Adipocyte (in vitro differentiated cells): ENCODE measurements around the gene FEM1C.

ENCODE experiments used
- DNase-seq: peaks from one replicate; pipeline ENCODE4 v3.0.0-alpha.2; 2015; ENCODE audit warnings: low read depth
- H3K27me3 ChIP-seq: replicated peaks from 2 replicates; pipeline ENCODE4 v1.7.0; 2013; ENCODE audit warnings: mild to moderate bottlenecking, low read length, moderate library complexity; ENCODE audit not compliant: control insufficient read depth, insufficient read depth
- H3K36me3 ChIP-seq: 2 replicates; pipeline ENCODE4 v1.7.0; 2013; ENCODE audit warnings: low read length, mild to moderate bottlenecking, moderate library complexity; ENCODE audit not compliant: control insufficient read depth, insufficient read depth, severe bottlenecking
- H3K4me1 ChIP-seq: 2 replicates; pipeline ENCODE4 v1.7.0; 2013; ENCODE audit warnings: mild to moderate bottlenecking, low read length, moderate library complexity; ENCODE audit not compliant: control insufficient read depth, insufficient read depth
- H3K4me3 ChIP-seq: 2 replicates; pipeline ENCODE4 v1.7.0; 2013; ENCODE audit warnings: mild to moderate bottlenecking, low read length, moderate library complexity
- H3K9ac ChIP-seq: 2 replicates; pipeline ENCODE4 v1.7.0; 2013; ENCODE audit warnings: mild to moderate bottlenecking, low read length, moderate library complexity
- H3K9me3 ChIP-seq: 2 replicates; pipeline ENCODE4 v1.7.0; 2013; ENCODE audit warnings: mild to moderate bottlenecking, low read length, moderate library complexity; ENCODE audit not compliant: control insufficient read depth

The FEM1C gene

DNA sequence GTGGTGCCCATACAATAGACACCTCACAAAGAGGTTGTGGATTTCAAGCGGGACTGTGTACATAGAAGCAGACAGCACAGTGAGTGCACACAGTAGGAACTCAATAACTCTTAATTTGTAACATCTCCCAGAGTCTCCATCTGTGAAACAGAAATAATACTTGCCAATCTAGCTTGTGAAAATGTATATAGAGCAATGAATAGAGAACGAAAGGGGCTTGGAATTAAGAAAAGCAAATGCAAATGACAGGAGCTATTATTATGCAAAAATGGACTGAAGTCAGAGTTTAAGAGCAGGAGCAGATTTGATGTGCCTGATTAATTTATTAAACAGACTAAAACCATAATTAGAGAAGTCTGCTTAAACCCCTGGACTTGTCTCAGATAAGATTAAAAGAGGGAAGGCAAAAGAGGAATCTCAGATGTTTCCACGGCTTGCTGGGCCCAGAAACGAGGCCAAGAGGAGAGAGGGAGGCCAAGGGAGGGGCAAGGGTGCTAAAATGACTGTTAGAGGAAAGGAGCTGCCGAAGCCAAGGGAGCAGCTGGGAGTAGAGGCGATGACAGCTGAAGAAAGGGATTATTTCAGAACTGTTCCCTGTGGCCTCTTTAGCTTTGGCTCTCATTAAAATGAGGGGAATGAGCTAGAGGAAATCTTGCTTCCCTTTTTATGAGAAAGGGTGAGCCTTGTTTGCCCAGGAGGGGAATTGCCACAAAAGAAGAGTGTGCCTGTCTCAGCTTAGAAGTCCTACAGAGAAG, 72.1 kb downstream of the FEM1C start:
- Histone ChIP-seq H3K4me1 (peaks cover 13% of the 10 kb centered on the region), H3K9me3 (no peaks in the 10 kb centered on the region), H3K36me3 (no peaks in the 10 kb centered on the region), H3K4me3 (no peak overlapping the region), H3K27me3 (no peaks in the 10 kb centered on the region), H3K9ac (no peak overlapping the region)
- no peak for DNase-seq

DNA sequence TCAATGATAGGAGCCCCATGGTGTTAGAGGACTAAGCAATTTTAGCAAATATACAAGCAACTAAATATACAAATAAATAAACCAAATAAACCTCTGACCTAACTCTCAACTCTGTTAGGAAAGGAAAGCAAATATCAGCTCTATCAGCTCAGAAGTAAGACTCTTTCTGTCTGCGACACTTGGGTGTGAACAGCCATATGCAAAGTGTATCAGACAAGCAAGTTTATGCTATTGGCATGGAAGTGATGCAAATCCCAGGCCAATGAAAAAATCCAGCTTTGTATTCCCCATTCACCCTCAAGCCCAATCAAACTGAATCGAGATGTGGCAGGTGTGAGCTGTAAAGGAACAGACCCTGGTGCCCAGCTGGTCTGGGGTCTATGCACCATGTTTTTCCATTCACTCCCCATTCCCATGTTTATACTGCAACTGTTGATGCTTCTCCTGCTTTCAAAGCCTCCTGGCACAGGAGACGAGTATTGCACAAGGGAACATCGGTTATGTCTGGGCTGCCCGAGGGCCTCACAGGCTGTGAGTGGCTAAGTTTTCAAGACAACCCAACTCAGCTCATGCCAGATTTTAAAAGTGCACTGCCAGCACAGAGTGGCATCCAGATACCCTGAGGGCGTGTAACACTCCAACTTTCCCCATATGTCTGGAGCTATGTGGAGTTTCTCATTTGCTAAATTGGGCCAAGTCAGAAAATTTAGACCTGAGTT, 73.1 kb downstream of the FEM1C start:
- H3K9ac ChIP-seq = no peak overlapping the region
- H3K9me3 ChIP-seq = no peaks in the 10 kb centered on the region
- peak; percentile 75 for DNase-seq
- H3K36me3 ChIP-seq = no peaks in the 10 kb centered on the region
- no peaks in the 10 kb centered on the region for H3K27me3 ChIP-seq
- no peak overlapping the region for H3K4me3 ChIP-seq
- peaks cover 13% of the 10 kb centered on the region for H3K4me1 ChIP-seq

DNA sequence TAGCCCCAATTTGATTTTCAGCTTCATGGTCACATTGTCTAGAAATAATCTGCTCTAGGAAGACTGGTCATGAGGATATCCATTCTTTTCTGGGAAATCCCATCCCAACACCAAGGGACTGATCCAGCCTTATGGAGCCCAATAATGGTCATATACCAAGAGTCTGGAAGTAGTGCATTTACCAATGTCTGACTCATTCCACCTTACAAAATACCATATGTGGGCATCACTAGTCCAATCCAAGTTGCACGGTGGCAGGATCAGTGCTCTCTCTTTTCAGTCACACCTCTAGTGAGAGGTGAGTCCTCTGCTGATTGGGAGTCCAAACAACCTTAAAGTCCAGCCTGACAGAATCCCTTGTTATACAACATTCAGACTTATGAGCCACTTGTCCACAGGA, 73.7 kb downstream of the FEM1C start:
- no peak overlapping the region for H3K4me3 ChIP-seq
- H3K27me3 ChIP-seq = no peaks in the 10 kb centered on the region
- H3K36me3 ChIP-seq = no peaks in the 10 kb centered on the region
- peaks cover 13% of the 10 kb centered on the region for H3K4me1 ChIP-seq
- H3K9me3 ChIP-seq = no peaks in the 10 kb centered on the region
- H3K9ac ChIP-seq = no peak overlapping the region
- no peak for DNase-seq
